ENCODE measurements around the gene TAF6L. TPM values are rescaled to one million over a fixed set of nuclear protein-coding genes. Genes with fewer than 3 reads are reported as not detected.

TAF6L gene
- total RNA-seq, 1 donor from 2014 or later: 8.0 TPM

DNA sequence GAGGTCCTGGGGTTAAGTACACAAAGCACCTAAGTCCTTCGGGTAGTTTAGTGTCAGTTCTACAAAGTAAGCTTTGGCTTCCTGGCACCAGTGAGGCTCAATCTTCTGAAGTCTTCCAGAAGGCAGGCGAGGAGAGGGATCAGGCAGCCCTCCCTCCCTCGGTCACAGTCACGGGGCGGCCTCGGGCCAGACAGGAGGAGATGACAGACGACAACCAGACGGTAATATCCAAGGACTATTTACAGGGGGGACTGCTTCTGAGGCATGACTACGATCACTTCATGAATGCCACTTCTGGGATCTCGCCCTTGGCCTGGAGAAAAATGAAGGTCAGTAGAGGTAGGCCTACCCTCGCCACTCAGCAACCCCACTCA, 21.0 kb downstream of the TAF6L start:
- Histone ChIP-seq H3K27me3 (ENCODE audit: low read depth) (no peaks in the 10 kb centered on the region), H3K9me3 (replicated peaks) (no peaks in the 10 kb centered on the region), H3K27ac (replicated peaks) (peak overlapping the region; percentile 95), H3K36me3 (peaks cover 71% of the 10 kb centered on the region), H3K4me1 (peaks cover 64% of the 10 kb centered on the region), H3K4me3 (peak overlapping the region; percentile 93)
- TF ChIP-seq, protein P1, sequence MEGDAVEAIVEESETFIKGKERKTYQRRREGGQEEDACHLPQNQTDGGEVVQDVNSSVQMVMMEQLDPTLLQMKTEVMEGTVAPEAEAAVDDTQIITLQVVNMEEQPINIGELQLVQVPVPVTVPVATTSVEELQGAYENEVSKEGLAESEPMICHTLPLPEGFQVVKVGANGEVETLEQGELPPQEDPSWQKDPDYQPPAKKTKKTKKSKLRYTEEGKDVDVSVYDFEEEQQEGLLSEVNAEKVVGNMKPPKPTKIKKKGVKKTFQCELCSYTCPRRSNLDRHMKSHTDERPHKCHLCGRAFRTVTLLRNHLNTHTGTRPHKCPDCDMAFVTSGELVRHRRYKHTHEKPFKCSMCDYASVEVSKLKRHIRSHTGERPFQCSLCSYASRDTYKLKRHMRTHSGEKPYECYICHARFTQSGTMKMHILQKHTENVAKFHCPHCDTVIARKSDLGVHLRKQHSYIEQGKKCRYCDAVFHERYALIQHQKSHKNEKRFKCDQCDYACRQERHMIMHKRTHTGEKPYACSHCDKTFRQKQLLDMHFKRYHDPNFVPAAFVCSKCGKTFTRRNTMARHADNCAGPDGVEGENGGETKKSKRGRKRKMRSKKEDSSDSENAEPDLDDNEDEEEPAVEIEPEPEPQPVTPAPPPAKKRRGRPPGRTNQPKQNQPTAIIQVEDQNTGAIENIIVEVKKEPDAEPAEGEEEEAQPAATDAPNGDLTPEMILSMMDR (IDR thresholded peaks at IDR 0.05; ENCODE audit: borderline replicate concordance): peak; percentile 3
- DNase-seq: peak; percentile 45
- intact Hi-C loops (cut with micrococcal nuclease): no loop called here

DNA sequence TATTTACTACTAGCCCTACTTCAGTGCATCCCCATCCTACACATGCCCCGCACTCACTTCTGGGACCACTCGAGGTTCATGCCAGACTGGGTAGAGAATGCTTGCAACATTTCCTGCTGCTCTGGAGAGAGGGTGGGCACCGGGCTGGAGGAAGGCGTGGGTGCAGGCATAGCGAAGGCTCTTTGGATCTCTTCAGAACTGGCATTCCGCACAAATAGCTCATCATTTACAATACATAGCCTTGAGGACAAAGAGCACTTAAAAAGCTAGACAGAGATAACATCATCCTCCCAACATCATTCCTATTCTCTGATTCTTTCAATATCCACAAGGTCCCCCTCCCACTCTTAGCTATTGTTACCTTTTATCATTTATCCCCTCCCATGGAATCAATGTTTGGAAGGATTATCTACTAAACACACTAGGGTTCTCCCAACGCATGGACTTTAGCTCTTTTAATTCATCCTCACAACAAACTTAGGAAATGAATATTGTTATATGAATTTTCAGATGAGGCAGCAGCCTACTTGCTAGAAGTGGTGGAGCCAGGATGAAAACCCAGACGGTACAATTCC, 23.1 kb downstream of the TAF6L start:
- no peak overlapping the region for H3K4me3 ChIP-seq
- no peak overlapping the region for H3K27ac ChIP-seq (replicated peaks)
- H3K36me3 ChIP-seq: peaks cover 85% of the 10 kb centered on the region
- no peaks in the 10 kb centered on the region for H3K27me3 ChIP-seq (ENCODE audit: low read depth)
- intact Hi-C loops (cut with micrococcal nuclease): no loop called here
- TF ChIP-seq, protein P1 (IDR thresholded peaks at IDR 0.05; ENCODE audit: borderline replicate concordance): no peak
- H3K4me1 ChIP-seq: peaks cover 43% of the 10 kb centered on the region
- H3K9me3 ChIP-seq (replicated peaks): no peaks in the 10 kb centered on the region
- DNase-seq: no peak

DNA sequence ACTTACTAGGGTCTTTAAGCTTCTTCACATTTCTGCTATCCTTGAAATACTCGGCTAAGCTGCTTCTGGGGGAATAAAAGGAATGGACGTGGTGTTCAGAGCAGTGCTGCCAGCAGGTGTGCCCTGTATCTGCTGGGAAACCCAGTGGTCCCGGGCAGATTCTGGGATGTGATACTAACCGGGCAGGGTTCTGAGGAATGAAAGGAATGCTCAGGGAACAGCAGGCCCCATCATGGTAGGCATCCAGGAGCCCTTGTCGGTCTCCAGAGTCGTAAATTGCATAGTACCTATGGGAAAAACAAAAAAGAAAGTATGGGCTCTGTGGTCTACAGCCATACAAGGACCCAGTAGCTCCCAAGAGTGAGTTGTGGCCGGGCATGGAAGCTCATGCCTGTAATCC, 25.1 kb downstream of the TAF6L start:
- no peak overlapping the region for H3K27ac ChIP-seq (replicated peaks)
- peaks cover 91% of the 10 kb centered on the region for H3K36me3 ChIP-seq
- intact Hi-C loops (cut with micrococcal nuclease): no loop called here
- no peaks in the 10 kb centered on the region for H3K27me3 ChIP-seq (ENCODE audit: low read depth)
- H3K4me1 ChIP-seq: peaks cover 23% of the 10 kb centered on the region
- H3K9me3 ChIP-seq (replicated peaks): no peaks in the 10 kb centered on the region
- no peak for DNase-seq
- TF ChIP-seq, protein P1 (IDR thresholded peaks at IDR 0.05; ENCODE audit: borderline replicate concordance): no peak
- no peak overlapping the region for H3K4me3 ChIP-seq

DNA sequence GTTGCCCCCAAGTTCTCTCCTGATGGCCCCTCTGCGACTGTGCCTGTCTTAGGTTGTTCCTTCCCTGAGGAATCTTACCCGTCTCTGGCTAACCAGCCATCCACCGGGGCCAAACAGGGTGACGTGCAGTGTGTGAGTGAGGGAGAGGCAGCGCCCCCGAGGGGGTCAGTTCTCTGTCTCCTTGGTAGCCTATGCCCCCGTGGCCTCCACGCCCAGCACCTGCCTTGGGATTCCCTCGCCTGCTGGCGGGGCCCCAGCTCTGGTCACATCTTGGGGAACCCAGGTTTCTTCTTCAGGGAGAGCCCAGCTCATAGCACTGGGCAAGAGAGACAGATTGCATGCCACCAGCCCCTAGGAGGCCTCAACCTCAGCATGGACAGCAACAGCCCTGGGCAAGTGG, 28.3 kb downstream of the TAF6L start:
- H3K4me1 ChIP-seq: peaks cover 17% of the 10 kb centered on the region
- H3K27ac ChIP-seq (replicated peaks): no peak overlapping the region
- H3K27me3 ChIP-seq (ENCODE audit: low read depth): no peaks in the 10 kb centered on the region
- no peak overlapping the region for H3K4me3 ChIP-seq
- DNase-seq: no peak
- TF ChIP-seq, protein P1 (IDR thresholded peaks at IDR 0.05; ENCODE audit: borderline replicate concordance): no peak
- intact Hi-C loops (cut with micrococcal nuclease): no loop called here
- peaks cover 95% of the 10 kb centered on the region for H3K36me3 ChIP-seq
- no peaks in the 10 kb centered on the region for H3K9me3 ChIP-seq (replicated peaks)

GRCh38 chr11:62801071-62801470, 29.9 kb downstream of the TAF6L start:
- H3K9me3 ChIP-seq (replicated peaks): no peaks in the 10 kb centered on the region
- intact Hi-C loops (cut with micrococcal nuclease): no loop called here
- peaks cover 30% of the 10 kb centered on the region for H3K4me1 ChIP-seq
- H3K27ac ChIP-seq (replicated peaks): no peak overlapping the region
- DNase-seq: no peak
- TF ChIP-seq, protein P1 (IDR thresholded peaks at IDR 0.05; ENCODE audit: borderline replicate concordance): no peak
- no peak overlapping the region for H3K4me3 ChIP-seq
- H3K27me3 ChIP-seq (ENCODE audit: low read depth): no peaks in the 10 kb centered on the region
- H3K36me3 ChIP-seq: peaks cover 79% of the 10 kb centered on the region

Data from left ventricle myocardium inferior (tissue), 1 donor.